A673 (cell line): ENCODE data around the gene OR2T12. TPM values are rescaled to one million over a fixed set of nuclear protein-coding genes. Genes with fewer than 3 reads are reported as not detected.
"Not testable (repeated sequence)": the region's sequence is repeated elsewhere in the genome, so short reads cannot be mapped to it uniquely, and the experiment has no call there.

Source experiments
- BruUV-seq: library from RNA; stranded (reverse); fragments of 400-500 nt; replicated peaks from 2 replicates; lab custom pipeline; 2021; lab: Mats Ljungman, UMichigan
- CTCF ChIA-PET: fragments of 300-600 bp; sonication (Branson Sonifier 250); formaldehyde crosslinking; loops from one replicate; lab custom pipeline; 2022; ENCODE audit warnings: antibody characterized with exemption; lab: Charles Lee
- POLR2A ChIA-PET: fragments of 300-600 bp; sonication (Branson Sonifier 250); formaldehyde crosslinking; loops from one replicate; lab custom pipeline; 2022; ENCODE audit warnings: antibody characterized with exemption; ENCODE audit not compliant: low non-redundant PET; lab: Charles Lee
- DNase-seq: peaks from one replicate; pipeline ENCODE4 v3.0.0-alpha.2; 2015; ENCODE audit warnings: low spot score
- H3K27ac ChIP-seq: fragments of 200-600 bp; sonication (generic); 2 replicates; pipeline ENCODE4 v1.5.1; 2016; ENCODE audit warnings: mixed run types, low read depth, mild to moderate bottlenecking, mixed read lengths, antibody characterized with exemption, low read length; ENCODE audit not compliant: poor library complexity, severe bottlenecking
- H3K27me3 ChIP-seq: fragments of 200-600 bp; sonication (generic); replicated peaks from 2 replicates; pipeline ENCODE4 v1.6.1; 2017; ENCODE audit warnings: mixed run types, low read depth, mild to moderate bottlenecking, mixed read lengths, antibody characterized with exemption, low read length; ENCODE audit not compliant: insufficient read depth, poor library complexity
- H3K36me3 ChIP-seq: fragments of 200-600 bp; sonication (generic); 2 replicates; pipeline ENCODE4 v1.6.1; 2016; ENCODE audit warnings: mixed run types, mild to moderate bottlenecking, mixed read lengths, antibody characterized with exemption, low read length; ENCODE audit not compliant: insufficient read depth, poor library complexity, severe bottlenecking
- H3K4me1 ChIP-seq: fragments of 200-600 bp; sonication (generic); 2 replicates; pipeline ENCODE4 v1.6.1; 2017; ENCODE audit warnings: mixed run types, mild to moderate bottlenecking, mixed read lengths, antibody characterized with exemption, low read length; ENCODE audit not compliant: insufficient read depth, poor library complexity, severe bottlenecking
- H3K4me3 ChIP-seq: fragments of 200-600 bp; sonication (generic); 2 replicates; pipeline ENCODE4 v1.5.1; 2016; ENCODE audit warnings: low read depth, mixed run types, mild to moderate bottlenecking, mixed read lengths, low read length; ENCODE audit not compliant: poor library complexity, severe bottlenecking
- H3K9me3 ChIP-seq: fragments of 200-600 bp; sonication (generic); 2 replicates; pipeline ENCODE4 v1.6.1; 2016; ENCODE audit warnings: mixed run types, low read depth, mild to moderate bottlenecking, mixed read lengths, antibody characterized with exemption, low read length; ENCODE audit not compliant: poor library complexity, severe bottlenecking
- EZH2 ChIP-seq: fragments of 200-600 bp; sonication (generic); IDR thresholded peaks from 2 replicates; pipeline ENCODE4 v1.6.1; 2017; ENCODE audit warnings: borderline replicate concordance, low read depth, mild to moderate bottlenecking, mixed read lengths, antibody characterized with exemption, low read length; ENCODE audit not compliant: poor library complexity, severe bottlenecking
- intact Hi-C: fragments of 100-400 bp; cut with micrococcal nuclease; formaldehyde crosslinking; loops from one replicate; pipeline ENCODE4 v1.10.0; 2022; ENCODE audit not compliant: unreplicated experiment
- total RNA-seq: library from RNA; stranded (reverse); gene quantifications from 2 replicates; pipeline ENCODE4 v1.2.3, GENCODE V29; 2021
- TF ChIP-seq, protein P1 (sequence below): fragments of 300-800, 200-600 bp; sonication (generic); conservative IDR thresholded peaks from 2 replicates; pipeline ENCODE4 v1.5.1; 2017; ENCODE audit warnings: low read depth, mild to moderate bottlenecking, antibody characterized with exemption, low read length, moderate library complexity, mixed read lengths

OR2T12 gene
- total RNA-seq, 1 experiment from 2014 or later: not detected

- no peak for TF ChIP-seq EZH2
- TF ChIP-seq, protein P1, sequence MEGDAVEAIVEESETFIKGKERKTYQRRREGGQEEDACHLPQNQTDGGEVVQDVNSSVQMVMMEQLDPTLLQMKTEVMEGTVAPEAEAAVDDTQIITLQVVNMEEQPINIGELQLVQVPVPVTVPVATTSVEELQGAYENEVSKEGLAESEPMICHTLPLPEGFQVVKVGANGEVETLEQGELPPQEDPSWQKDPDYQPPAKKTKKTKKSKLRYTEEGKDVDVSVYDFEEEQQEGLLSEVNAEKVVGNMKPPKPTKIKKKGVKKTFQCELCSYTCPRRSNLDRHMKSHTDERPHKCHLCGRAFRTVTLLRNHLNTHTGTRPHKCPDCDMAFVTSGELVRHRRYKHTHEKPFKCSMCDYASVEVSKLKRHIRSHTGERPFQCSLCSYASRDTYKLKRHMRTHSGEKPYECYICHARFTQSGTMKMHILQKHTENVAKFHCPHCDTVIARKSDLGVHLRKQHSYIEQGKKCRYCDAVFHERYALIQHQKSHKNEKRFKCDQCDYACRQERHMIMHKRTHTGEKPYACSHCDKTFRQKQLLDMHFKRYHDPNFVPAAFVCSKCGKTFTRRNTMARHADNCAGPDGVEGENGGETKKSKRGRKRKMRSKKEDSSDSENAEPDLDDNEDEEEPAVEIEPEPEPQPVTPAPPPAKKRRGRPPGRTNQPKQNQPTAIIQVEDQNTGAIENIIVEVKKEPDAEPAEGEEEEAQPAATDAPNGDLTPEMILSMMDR: no peak
- POLR2A ChIA-PET: no interaction called here
- Histone ChIP-seq H3K4me1 (no peaks in the 10 kb centered on the region), H3K27me3 (no peaks in the 10 kb centered on the region), H3K36me3 (no peaks in the 10 kb centered on the region), H3K27ac (no peak overlapping the region), H3K9me3 (peaks cover 6% of the 10 kb centered on the region), H3K4me3 (no peak overlapping the region)
- no TSS peak for BruUV-seq
- no peak for DNase-seq
- intact Hi-C loops: no loop called here
- CTCF ChIA-PET: no interaction called here
These were observed 14.8 kb downstream of the OR2T12 start for GRCh38 chr1:248288391-248288790.

- ChIA-PET CTCF (no interaction called here), POLR2A (no interaction called here)
- no peak for DNase-seq
- TF ChIP-seq, protein P1: no peak
- TF ChIP-seq EZH2: no peak
- no peaks in the 10 kb centered on the region for H3K4me1 ChIP-seq
- no peaks in the 10 kb centered on the region for H3K36me3 ChIP-seq
- H3K27ac ChIP-seq: no peak within 1 kb of the TSS
- BruUV-seq: no TSS peak
- H3K9me3 ChIP-seq: no peaks in the 10 kb centered on the region
- no peak within 1 kb of the TSS for H3K4me3 ChIP-seq
- no peaks in the 10 kb centered on the region for H3K27me3 ChIP-seq
- intact Hi-C loops: no loop called here
These were observed 25.3 kb downstream of the OR2T12 start, which contains the start of gene OR2T33 for GRCh38 chr1:248277876-248278275. TSS of gene OR2T33 (minus strand) at chr1:248277976. CDS start at chr1:248273814, 4,162 bp downstream.

GRCh38 chr1:248273225-248273624 is 30.0 kb downstream of the OR2T12 start:
- POLR2A ChIA-PET, H3K9me3 ChIP-seq, H3K4me1 ChIP-seq, BruUV-seq, CTCF ChIA-PET, H3K27ac ChIP-seq, H3K27me3 ChIP-seq, H3K4me3 ChIP-seq, intact Hi-C loops, H3K36me3 ChIP-seq, DNase-seq: not testable (repeated sequence)

DNA sequence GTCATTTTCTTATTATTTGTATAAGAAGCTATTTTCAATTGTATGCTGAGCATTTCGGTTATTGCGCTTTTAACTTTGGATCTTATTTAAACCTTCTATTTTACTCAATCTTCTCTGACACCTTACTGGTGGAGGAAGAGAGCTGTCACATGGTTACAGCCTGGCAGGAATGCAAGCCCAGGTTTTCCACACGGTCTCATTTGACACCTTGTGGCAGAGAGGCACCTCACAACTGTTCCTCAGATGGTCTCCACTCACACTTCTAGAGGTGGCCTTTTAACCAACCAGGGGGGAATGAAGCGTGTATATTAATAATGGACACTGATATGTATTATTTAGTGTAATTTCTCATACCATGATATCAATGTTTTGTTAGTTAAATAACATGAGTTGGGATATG is 35.0 kb downstream of the OR2T12 start:
- Histone ChIP-seq H3K36me3 (no peaks in the 10 kb centered on the region), H3K4me3 (no peak overlapping the region), H3K27me3 (no peaks in the 10 kb centered on the region), H3K9me3 (no peaks in the 10 kb centered on the region), H3K4me1 (no peaks in the 10 kb centered on the region), H3K27ac (no peak overlapping the region)
- TF ChIP-seq, protein P1: no peak
- TF ChIP-seq EZH2: no peak
- DNase-seq: no peak
- BruUV-seq: no TSS peak
- ChIA-PET CTCF (no interaction called here), POLR2A (no interaction called here)
- intact Hi-C loops: no loop called here

- H3K27me3 ChIP-seq, CTCF ChIA-PET, H3K9me3 ChIP-seq, DNase-seq, POLR2A ChIA-PET, H3K36me3 ChIP-seq, BruUV-seq, H3K4me3 ChIP-seq, intact Hi-C loops, H3K27ac ChIP-seq, H3K4me1 ChIP-seq: not testable (repeated sequence)
These were observed 43.9 kb downstream of the OR2T12 start for GRCh38 chr1:248259309-248259708.
